ENCODE measurements around the gene ANXA9. TPM values are rescaled to one million over a fixed set of nuclear protein-coding genes. Genes with fewer than 3 reads are reported as not detected.

ANXA9 gene
- polyA plus RNA-seq (0.68 to 0.85 TPM (median 0.76 TPM) in 3 replicates), polyA minus RNA-seq (2.3 to 3.0 TPM (median 2.6 TPM) in 3 replicates)
- polyA plus RNA-seq (2011; ENCODE audit: low read depth): 4.8 TPM
- 0.78 and 1.2 TPM in 2 replicates for polyA plus RNA-seq (2011; cell fraction: cytosol; rRNA removed)
- 1.2 TPM in 2 replicates for polyA plus RNA-seq (2011; cell fraction: nucleus; rRNA removed)
- 0.96 and 7.3 TPM in 2 replicates for polyA plus RNA-seq (2012; ENCODE audit: low replicate concordance)
- 1.3 TPM for polyA minus RNA-seq (2011; cell fraction: cytosol; rRNA and poly(A)+ RNA removed)
- 0.70 and 0.74 TPM in 2 replicates for polyA minus RNA-seq (2011; cell fraction: nucleus; rRNA and poly(A)+ RNA removed)

DNA sequence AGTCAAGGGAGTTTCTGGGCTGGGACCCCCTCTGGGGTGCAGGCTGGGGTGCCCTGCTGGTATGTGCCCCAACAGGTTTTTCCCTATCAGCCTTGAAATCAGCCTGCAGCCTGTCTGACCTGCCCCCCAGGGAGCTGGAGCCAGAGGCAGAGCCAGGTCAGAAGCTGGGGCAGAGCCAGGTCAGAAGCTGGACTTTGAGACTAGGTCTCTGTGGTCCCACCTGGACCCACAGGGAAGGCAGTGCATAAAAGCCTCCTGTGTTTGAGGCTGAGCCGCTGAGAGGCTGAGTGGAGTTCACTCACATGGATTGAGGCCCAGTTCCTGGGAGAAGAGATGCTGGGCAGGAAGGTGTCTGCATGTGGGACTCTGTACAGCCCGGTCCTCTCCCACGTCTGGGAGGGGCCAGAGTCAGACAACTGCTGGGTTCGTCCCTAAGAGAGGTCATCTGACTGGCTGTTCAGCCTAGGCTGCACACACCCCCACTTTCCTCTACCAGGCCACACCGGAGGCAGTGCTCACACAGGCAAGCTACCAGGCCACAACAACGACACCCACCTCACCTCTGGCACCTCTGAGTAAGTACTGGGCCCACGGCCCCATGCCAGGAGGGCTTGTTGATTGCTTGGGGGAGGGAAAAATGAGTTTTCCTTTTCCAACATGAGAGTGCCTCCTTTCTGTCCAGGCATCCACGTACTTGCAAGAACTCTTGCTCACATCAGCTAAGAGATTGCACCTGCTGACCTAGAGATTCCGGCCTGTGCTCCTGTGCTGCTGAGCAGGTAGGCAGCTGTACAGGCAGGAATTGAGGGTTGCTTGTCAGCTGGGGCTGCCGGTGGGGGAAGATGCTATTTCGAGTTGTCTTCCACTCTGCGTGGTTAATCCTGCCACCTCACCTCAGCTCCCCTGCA, at the start of gene ANXA9:
Gene ANXA9 (plus strand): TSS at position 488 of the 908 bp plus-strand sequence. CDS start 814 bp downstream, outside the sequence.
- Histone ChIP-seq H3K9me1 (ENCODE audit: control insufficient read depth, extremely low read depth, insufficient read depth, low read length) (no peaks in the 10 kb centered on the region), H3K4me1 (ENCODE audit: control insufficient read depth, extremely low read depth, insufficient read depth, low read length) (peaks cover 27% of the 10 kb centered on the region), H3K79me2 (ENCODE audit: control insufficient read depth, insufficient read depth, low read length) (no peaks in the 10 kb centered on the region), H4K20me1 (ENCODE audit: control insufficient read depth, extremely low read depth, insufficient read depth, low read length) (no peaks in the 10 kb centered on the region), H3K4me3 (ENCODE audit: control insufficient read depth in 2 of 3, extremely low read depth in 1 of 3, insufficient read depth in 2 of 3, low read depth in 1 of 3, low read length in 3 of 3) (peak within 1 kb of the TSS in 1 of 3 experiments; percentile 15), H3K27me3 (ENCODE audit: control insufficient read depth, extremely low read depth, insufficient read depth, low read length) (no peaks in the 10 kb centered on the region), H3K9ac (ENCODE audit: control insufficient read depth, extremely low read depth, insufficient read depth, low read length) (peak within 1 kb of the TSS; percentile 16), H2AFZ (ENCODE audit: control insufficient read depth, low read length) (peak within 1 kb of the TSS; percentile 34), H3K27ac (ENCODE audit: control insufficient read depth, insufficient read depth, low read length) (peak within 1 kb of the TSS; percentile 19), H3K36me3 (ENCODE audit: control insufficient read depth in 2 of 2, extremely low read depth in 1 of 2, insufficient read depth in 2 of 2, low read length in 2 of 2) (no peaks in the 10 kb centered on the region), H3K4me2 (ENCODE audit: control insufficient read depth, extremely low read depth, insufficient read depth, low read depth, low read length) (peak within 1 kb of the TSS; percentile 63), H3K9me3 (ENCODE audit: control insufficient read depth, low read depth, low read length) (no peaks in the 10 kb centered on the region)
- dilution Hi-C loops (cut with MboI; ENCODE audit: extremely low pct_ligation_motif_present, low sequenced_read_pairs): no loop called here
- TF ChIP-seq EZH2 (IDR thresholded peaks at IDR 0.05; ENCODE audit: low read length) (no peak), CTCF (optimal IDR thresholded peaks at IDR 0.05 in 1 of 3, IDR thresholded peaks at IDR 0.05 in 1 of 3, conservative IDR thresholded peaks at IDR 0.05 in 1 of 3; ENCODE audit: extremely low read depth in 1 of 3, insufficient read depth in 2 of 3, low read length in 3 of 3) (no peak)
- DNase-seq (ENCODE audit: low read depth, low spot score) (no peak), FAIRE-seq (peak; percentile 56)

DNA sequence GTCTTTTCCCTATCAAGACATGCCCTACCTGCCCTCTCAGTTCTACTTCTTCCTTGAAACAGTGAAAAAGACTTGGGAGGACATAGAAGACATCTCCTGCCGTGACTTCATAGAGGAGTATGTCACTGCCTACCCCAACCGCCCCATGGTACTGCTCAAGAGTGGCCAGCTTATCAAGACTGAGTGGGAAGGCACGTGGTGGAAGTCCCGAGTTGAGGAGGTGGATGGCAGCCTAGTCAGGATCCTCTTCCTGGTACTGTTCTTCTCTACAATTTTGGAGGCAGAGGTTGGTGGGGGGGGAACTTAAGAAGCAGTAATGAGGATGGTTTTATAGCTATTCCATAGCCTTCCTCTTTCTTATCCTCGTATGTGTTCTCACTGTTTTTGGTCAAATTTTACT, 37.2 kb upstream of the ANXA9 start:
- H3K36me3 ChIP-seq (ENCODE audit: control insufficient read depth in 2 of 2, extremely low read depth in 1 of 2, insufficient read depth in 2 of 2, low read length in 2 of 2): peaks cover 22 to 31% of the 10 kb centered on the region in 2 experiments
- dilution Hi-C loops (cut with MboI; ENCODE audit: extremely low pct_ligation_motif_present, low sequenced_read_pairs): no loop called here
- no peak for FAIRE-seq

More for the DNA sequence above, 37.2 kb upstream of the ANXA9 start:
- H3K79me2 ChIP-seq (ENCODE audit: control insufficient read depth, insufficient read depth, low read length): no peaks in the 10 kb centered on the region
- no peak overlapping the region for H3K27ac ChIP-seq (ENCODE audit: control insufficient read depth, insufficient read depth, low read length)
- no peaks in the 10 kb centered on the region for H3K4me1 ChIP-seq (ENCODE audit: control insufficient read depth, extremely low read depth, insufficient read depth, low read length)
- no peaks in the 10 kb centered on the region for H4K20me1 ChIP-seq (ENCODE audit: control insufficient read depth, extremely low read depth, insufficient read depth, low read length)
- no peak for DNase-seq (ENCODE audit: low read depth, low spot score)
- H3K9me3 ChIP-seq (ENCODE audit: control insufficient read depth, low read depth, low read length): no peaks in the 10 kb centered on the region
- no peak overlapping the region for H3K9ac ChIP-seq (ENCODE audit: control insufficient read depth, extremely low read depth, insufficient read depth, low read length)
- peaks cover 2% of the 10 kb centered on the region for H3K9me1 ChIP-seq (ENCODE audit: control insufficient read depth, extremely low read depth, insufficient read depth, low read length)
- no peaks in the 10 kb centered on the region for H3K27me3 ChIP-seq (ENCODE audit: control insufficient read depth, extremely low read depth, insufficient read depth, low read length)
- H3K4me3 ChIP-seq (ENCODE audit: control insufficient read depth in 2 of 3, extremely low read depth in 1 of 3, insufficient read depth in 2 of 3, low read depth in 1 of 3, low read length in 3 of 3): no peak overlapping the region
- H2AFZ ChIP-seq (ENCODE audit: control insufficient read depth, low read length): no peak overlapping the region
- H3K4me2 ChIP-seq (ENCODE audit: control insufficient read depth, extremely low read depth, insufficient read depth, low read depth, low read length): no peak overlapping the region
- TF ChIP-seq CTCF (optimal IDR thresholded peaks at IDR 0.05 in 1 of 3, IDR thresholded peaks at IDR 0.05 in 1 of 3, conservative IDR thresholded peaks at IDR 0.05 in 1 of 3; ENCODE audit: extremely low read depth in 1 of 3, insufficient read depth in 2 of 3, low read length in 3 of 3) (no peak), EZH2 (IDR thresholded peaks at IDR 0.05; ENCODE audit: low read length) (no peak)

Data from keratinocyte (primary cell).